ENCODE data around the gene ADK. TPM values are rescaled to one million over a fixed set of nuclear protein-coding genes. Genes with fewer than 3 reads are reported as not detected.

ADK gene
- total RNA-seq, 2 experiments from 2014 or later: 26.4 to 31.1 TPM

DNA sequence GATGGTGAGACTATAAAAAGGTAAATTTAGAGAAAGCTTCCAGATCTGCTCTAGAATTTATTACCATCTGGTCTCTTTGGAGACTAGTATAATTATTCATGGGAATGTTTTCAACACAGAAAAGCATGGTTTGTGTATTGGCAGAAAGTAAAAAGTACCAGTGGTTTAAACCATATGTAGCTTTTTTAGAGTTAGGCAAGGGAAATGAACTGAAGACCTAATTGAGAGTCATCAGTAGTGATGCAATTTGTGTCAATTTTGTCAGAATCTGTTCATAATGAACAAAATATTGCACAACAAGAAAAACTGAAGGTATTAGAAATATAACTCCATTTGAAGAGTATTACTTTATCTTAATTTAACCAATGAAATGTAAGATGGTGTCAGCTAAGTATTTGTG, 181.4 kb downstream of the ADK start:
- CTCF ChIA-PET (ENCODE audit: unreplicated experiment): no interaction called here
- Histone ChIP-seq H4K20me1 (ENCODE audit: insufficient read depth, low read length) (no peaks in the 10 kb centered on the region), H3K9me2 (ENCODE audit: insufficient read depth, low read length) (no peaks in the 10 kb centered on the region), H3K4me2 (ENCODE audit: low read length) (no peak overlapping the region), H3K27ac (ENCODE audit: low read depth, low read length, poor library complexity, severe bottlenecking) (no peak overlapping the region), H3K9me3 (ENCODE audit: low read length) (no peaks in the 10 kb centered on the region), H3K4me3 (ENCODE audit: low read depth, low read length, poor library complexity, severe bottlenecking) (no peak overlapping the region), H2AFZ (ENCODE audit: low read length) (no peak overlapping the region), H3K79me2 (ENCODE audit: insufficient read depth, low read depth, low read length) (no peaks in the 10 kb centered on the region), H3K36me3 (ENCODE audit: insufficient read depth, low read length) (no peaks in the 10 kb centered on the region), H3K4me1 (ENCODE audit: insufficient read depth, low read length, poor library complexity, severe bottlenecking) (no peaks in the 10 kb centered on the region)
- TF ChIP-seq, protein P1, sequence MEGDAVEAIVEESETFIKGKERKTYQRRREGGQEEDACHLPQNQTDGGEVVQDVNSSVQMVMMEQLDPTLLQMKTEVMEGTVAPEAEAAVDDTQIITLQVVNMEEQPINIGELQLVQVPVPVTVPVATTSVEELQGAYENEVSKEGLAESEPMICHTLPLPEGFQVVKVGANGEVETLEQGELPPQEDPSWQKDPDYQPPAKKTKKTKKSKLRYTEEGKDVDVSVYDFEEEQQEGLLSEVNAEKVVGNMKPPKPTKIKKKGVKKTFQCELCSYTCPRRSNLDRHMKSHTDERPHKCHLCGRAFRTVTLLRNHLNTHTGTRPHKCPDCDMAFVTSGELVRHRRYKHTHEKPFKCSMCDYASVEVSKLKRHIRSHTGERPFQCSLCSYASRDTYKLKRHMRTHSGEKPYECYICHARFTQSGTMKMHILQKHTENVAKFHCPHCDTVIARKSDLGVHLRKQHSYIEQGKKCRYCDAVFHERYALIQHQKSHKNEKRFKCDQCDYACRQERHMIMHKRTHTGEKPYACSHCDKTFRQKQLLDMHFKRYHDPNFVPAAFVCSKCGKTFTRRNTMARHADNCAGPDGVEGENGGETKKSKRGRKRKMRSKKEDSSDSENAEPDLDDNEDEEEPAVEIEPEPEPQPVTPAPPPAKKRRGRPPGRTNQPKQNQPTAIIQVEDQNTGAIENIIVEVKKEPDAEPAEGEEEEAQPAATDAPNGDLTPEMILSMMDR (conservative IDR thresholded peaks at IDR 0.05; ENCODE audit: low read length): no peak
- no TSS peak for BruUV-seq (replicated peaks)
- DNase-seq (ENCODE audit: low spot score): no peak
- intact Hi-C loops (cut with micrococcal nuclease; ENCODE audit: unreplicated experiment): no loop called here
- POLR2A ChIA-PET: interaction anchor here (0.7 to 1.3 kb wide), 3 partner anchors 11 to 280 kb away, joined by 3 read pairs; no protein-coding TSS in a partner anchor

DNA sequence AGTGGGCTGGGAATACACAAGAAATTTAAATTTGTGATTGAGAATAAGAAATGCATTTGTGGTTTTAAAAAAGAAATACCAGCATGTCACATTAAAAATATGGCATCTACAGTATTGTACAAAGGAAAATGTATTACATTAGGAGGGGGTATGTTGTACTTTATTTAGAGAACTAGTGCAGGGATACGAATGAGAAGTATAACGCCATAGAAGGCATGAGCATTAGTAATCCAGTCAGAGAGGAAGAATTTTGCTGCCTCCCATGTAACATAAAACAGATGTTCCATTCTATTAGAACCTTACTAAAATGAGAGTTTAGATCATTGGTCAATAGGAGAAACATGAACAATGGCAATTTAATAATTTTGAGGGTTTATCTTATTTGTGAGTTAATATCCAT, 182.2 kb downstream of the ADK start:
- Histone ChIP-seq H3K4me1 (ENCODE audit: insufficient read depth, low read length, poor library complexity, severe bottlenecking) (no peaks in the 10 kb centered on the region), H4K20me1 (ENCODE audit: insufficient read depth, low read length) (no peaks in the 10 kb centered on the region), H3K27ac (ENCODE audit: low read depth, low read length, poor library complexity, severe bottlenecking) (no peak overlapping the region), H2AFZ (ENCODE audit: low read length) (no peak overlapping the region), H3K4me2 (ENCODE audit: low read length) (no peak overlapping the region), H3K79me2 (ENCODE audit: insufficient read depth, low read depth, low read length) (no peaks in the 10 kb centered on the region), H3K9me2 (ENCODE audit: insufficient read depth, low read length) (no peaks in the 10 kb centered on the region), H3K4me3 (ENCODE audit: low read depth, low read length, poor library complexity, severe bottlenecking) (no peak overlapping the region), H3K9me3 (ENCODE audit: low read length) (no peaks in the 10 kb centered on the region), H3K36me3 (ENCODE audit: insufficient read depth, low read length) (no peaks in the 10 kb centered on the region)
- BruUV-seq (replicated peaks): no TSS peak
- POLR2A ChIA-PET: interaction anchor here (0.7 kb wide), 1 partner anchor 280 kb away, joined by 3 read pairs; no protein-coding TSS in a partner anchor
- DNase-seq (ENCODE audit: low spot score): no peak
- CTCF ChIA-PET (ENCODE audit: unreplicated experiment): no interaction called here
- intact Hi-C loops (cut with micrococcal nuclease; ENCODE audit: unreplicated experiment): no loop called here
- TF ChIP-seq EZH2phosphoT487 (IDR thresholded peaks at IDR 0.05; ENCODE audit: borderline replicate concordance, low read depth, low read length): no peak
- TF ChIP-seq, protein P1 (conservative IDR thresholded peaks at IDR 0.05; ENCODE audit: low read length): no peak

DNA sequence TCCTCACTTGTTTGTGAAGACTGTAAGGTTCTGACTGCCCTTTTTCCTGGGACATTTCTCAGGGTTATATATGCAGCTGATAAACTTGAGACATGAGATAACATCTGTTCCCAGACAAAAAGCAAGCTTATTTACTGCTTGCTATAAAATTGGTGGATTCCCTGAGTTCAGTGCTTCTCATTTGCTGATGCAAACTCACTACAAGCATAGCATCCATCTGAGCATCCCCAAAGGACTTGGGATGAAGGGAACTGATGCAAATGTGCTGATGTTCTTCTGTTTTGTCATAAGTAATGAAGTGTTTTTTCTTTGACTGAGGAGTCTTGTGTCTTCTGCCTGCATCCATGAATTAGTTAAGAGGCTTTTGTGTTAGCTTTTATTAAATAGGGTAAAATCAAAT, 183.2 kb downstream of the ADK start:
- Histone ChIP-seq H3K79me2 (ENCODE audit: insufficient read depth, low read depth, low read length) (no peaks in the 10 kb centered on the region), H3K9me2 (ENCODE audit: insufficient read depth, low read length) (no peaks in the 10 kb centered on the region), H3K4me2 (ENCODE audit: low read length) (no peak overlapping the region), H3K4me3 (ENCODE audit: low read depth, low read length, poor library complexity, severe bottlenecking) (no peak overlapping the region), H4K20me1 (ENCODE audit: insufficient read depth, low read length) (no peaks in the 10 kb centered on the region), H3K27ac (ENCODE audit: low read depth, low read length, poor library complexity, severe bottlenecking) (no peak overlapping the region), H2AFZ (ENCODE audit: low read length) (no peak overlapping the region), H3K36me3 (ENCODE audit: insufficient read depth, low read length) (no peaks in the 10 kb centered on the region), H3K4me1 (ENCODE audit: insufficient read depth, low read length, poor library complexity, severe bottlenecking) (no peaks in the 10 kb centered on the region), H3K9me3 (ENCODE audit: low read length) (no peaks in the 10 kb centered on the region)
- intact Hi-C loops (cut with micrococcal nuclease; ENCODE audit: unreplicated experiment): no loop called here
- POLR2A ChIA-PET: no interaction called here
- CTCF ChIA-PET (ENCODE audit: unreplicated experiment): no interaction called here
- no TSS peak for BruUV-seq (replicated peaks)
- TF ChIP-seq, protein P1 (conservative IDR thresholded peaks at IDR 0.05; ENCODE audit: low read length): no peak
- TF ChIP-seq EZH2phosphoT487 (IDR thresholded peaks at IDR 0.05; ENCODE audit: borderline replicate concordance, low read depth, low read length): no peak
- DNase-seq (ENCODE audit: low spot score): no peak

All from OCI-LY7 (cell line).